Renal cortical epithelial cell (primary cell): ENCODE results near the gene TMEM185B. TPM values are rescaled to one million over a fixed set of nuclear protein-coding genes. Genes with fewer than 3 reads are reported as not detected.
A peak's percentile ranks its signal among the peaks of the same experiment; 100 is the strongest.
"Not testable (repeated sequence)": the region's sequence is repeated elsewhere in the genome, so short reads cannot be mapped to it uniquely, and the experiment has no call there.

Source experiments
- DNase-seq: peaks from one replicate; pipeline ENCODE4 v3.0.0-alpha.2; 2011; ENCODE audit warnings: low read depth
- total RNA-seq: library from RNA; depleted of rRNA; stranded (reverse); fragments of >200 nt; gene quantifications from 2 replicates; pipeline ENCODE4 v1.2.3, GENCODE V29; 2014

The TMEM185B gene
- total RNA-seq, 1 donor from 2014 or later = 54.2 TPM

DNA sequence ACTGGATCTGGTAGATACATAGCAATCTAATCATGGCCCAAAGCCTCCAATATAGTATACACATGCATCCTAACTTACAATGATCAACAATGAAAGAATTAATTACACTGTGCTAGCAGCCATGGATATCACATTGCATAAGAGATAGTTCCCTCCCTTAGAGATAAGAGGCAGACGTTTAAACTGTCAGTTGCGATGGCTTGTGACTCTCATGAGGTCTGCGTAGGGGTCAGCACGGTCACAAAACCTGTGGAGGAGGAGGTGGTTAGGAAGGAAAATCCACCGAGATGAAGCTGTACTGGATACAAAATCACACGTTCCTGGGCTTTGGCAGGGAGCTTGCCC, 28.7 kb upstream of the TMEM185B start:
- DNase-seq = no peak

DNA sequence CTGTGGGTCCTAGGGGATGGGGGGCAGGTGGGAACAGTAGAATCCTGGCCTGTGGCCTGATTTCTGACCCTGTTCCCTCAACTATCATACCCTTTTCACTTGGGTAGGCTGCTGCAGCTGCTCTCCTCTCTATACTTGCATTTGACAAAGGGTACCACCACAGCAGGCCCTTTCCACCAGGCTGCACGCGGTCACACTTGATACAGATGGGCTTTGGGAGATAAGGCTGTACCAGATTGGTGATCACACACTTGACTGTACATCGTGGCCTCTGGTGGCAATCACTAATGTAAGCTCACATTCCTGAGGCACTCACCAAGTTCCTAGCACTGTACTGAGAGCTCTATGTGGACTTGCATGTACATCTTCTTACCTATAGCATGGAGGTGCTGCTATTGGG, 27.9 kb upstream of the TMEM185B start:
- no peak for DNase-seq

DNA sequence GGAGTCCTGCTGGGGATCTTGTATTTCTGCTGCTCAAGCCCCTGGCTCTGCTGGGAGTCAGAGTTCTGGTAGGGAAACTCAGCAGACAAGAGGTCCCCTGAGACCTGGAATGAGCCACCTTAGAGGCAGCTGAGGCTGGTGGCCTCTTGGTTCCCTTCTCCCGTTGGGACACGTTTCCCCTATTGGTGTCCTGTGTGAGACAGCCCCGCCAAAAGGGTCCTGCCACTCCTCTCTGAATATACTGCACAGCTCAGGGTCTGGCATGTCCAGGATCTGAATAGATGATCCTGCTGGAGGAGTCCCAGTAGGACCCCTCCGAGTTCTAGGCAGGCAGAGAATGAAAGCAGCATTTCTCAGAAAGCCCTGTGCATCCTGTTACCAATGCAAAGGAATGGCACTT, 27.4 kb upstream of the TMEM185B start:
- no peak for DNase-seq

DNA sequence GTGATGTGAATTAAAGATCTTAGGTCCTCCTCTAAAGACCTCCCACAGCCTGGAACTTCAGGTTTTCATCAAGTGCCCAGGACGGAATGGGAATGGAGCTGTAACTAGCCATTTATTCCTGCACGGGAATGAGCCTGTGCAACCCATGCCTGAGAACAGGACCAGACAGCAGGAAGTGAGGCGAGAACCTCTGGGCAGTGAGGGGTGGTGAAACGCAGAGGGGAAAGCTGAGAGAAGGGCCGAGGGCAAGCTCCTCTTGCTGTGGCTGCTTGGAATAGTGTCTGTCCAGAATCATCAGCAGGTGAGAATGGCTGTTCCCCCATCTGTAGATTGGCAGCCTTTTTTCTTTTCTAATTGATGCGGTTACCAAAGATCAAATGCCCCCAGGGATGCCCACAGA, 24.7 kb upstream of the TMEM185B start:
- DNase-seq = no peak

DNA sequence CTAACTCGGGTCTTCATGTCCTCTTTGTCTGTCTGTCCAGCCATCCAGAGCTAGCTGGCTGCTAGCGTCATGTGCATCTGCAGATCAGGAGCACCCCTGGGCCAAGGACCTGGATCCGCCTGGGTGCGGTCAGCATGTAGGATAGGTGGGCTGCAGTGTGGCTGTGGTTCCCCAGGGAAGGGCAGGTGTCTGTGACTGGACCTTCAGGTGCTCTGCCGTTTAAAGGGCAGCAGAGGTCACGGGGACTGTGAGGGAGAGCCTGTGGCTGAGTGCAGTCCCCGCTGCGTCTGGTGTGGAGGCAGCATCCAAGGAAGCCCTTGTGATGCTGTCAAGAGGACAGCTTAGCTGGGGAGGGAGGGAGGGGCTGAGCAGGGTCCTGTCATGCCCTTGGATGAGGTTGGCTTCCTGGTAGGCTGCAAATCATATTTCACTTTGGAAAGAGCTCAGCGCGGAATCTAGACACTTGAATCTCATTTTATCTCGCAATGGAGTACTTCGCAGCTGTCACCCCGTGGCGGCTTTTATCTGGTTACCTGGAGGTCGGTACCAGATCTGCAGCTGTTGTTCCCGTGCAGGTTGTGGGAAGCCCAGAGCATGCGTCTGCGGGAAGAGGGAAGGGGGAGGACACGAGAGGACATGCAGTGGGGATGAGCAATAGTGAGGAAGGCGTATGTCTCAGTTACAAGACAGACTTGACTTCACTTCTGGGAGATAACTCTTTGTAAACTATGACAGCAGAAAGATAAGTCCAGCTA, 23.5 kb upstream of the TMEM185B start:
- DNase-seq = no peak

DNA sequence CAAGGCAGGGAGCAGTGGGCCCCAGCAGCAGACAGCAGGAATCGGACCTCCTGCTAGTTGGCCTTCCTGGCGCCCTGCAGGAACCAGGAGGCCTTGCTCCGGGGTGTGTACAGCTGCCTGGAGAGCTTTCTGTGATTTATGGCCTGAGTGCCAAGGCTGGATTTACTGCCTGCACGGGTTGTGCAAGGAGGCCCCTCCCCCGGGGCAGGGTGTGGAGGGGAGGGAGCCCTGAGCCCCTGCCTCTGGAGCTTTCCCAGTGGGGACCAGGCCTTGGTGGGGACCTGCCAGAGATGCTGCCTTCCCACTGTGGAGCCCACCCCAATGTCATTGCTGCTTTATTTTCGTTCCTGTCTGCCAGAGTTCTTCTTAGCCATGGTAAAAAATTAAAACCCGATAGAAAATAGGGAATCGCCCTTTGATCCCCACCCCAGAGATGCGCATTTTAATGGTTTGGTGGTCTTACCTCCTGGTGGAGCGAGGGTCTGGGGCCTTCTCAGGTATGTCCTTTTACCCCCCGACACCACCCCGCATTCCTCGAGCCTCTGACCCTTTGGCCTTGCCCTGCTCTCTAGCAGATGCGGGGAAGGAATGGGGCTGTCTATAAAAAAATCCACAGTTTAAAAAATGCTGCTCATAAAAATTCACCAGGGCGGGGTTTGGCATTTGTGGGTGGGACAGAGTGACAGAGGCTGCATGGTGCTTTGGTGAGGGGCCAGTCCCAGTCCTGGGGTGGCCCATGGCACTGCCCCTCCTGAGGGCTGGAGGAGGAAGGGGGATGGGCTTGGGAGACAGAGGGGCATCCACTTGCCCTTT, 22.5 kb upstream of the TMEM185B start:
- DNase-seq = peak; percentile 59

DNA sequence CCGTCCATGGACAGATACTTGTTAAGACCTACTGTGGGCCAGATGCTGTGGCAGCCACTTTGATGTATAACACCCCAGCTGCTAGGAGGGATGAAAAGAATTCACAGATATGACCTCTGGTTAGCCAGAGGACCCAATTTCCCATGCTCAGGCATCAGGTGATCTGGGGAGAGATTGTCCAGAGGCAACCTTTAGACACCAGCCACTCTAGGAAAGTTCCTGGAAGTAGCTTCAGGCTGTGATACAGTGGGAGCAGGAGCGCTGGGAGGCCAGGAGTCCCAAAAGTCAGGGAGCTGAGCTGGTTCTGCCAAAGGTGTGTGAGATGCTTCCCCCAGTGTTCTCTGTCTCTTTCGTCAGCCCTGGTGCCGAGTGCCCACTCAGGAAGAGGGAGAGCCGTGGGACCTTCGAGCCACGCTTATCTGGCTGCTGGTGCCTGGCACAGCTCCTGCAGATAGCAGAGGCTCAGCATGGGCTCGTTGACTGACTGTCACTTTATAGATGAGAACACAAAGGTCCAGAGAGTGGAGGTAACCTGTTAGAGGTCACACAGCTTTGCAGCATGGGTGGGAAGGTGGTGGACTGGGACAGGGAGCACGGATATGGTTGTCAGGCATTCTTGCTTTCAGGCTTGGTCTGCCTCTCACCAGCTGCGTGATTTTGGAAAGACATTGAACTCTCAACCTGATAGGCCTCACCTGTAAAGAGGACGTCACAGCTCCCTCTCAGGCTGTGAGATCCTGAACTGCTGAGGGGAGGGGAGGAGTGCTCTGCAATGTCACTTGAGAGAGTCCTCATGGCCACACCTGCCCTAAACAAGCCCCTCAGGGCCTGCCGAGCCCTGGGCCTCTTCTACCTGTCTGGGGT, 21.7 kb upstream of the TMEM185B start:
- no peak for DNase-seq

DNA sequence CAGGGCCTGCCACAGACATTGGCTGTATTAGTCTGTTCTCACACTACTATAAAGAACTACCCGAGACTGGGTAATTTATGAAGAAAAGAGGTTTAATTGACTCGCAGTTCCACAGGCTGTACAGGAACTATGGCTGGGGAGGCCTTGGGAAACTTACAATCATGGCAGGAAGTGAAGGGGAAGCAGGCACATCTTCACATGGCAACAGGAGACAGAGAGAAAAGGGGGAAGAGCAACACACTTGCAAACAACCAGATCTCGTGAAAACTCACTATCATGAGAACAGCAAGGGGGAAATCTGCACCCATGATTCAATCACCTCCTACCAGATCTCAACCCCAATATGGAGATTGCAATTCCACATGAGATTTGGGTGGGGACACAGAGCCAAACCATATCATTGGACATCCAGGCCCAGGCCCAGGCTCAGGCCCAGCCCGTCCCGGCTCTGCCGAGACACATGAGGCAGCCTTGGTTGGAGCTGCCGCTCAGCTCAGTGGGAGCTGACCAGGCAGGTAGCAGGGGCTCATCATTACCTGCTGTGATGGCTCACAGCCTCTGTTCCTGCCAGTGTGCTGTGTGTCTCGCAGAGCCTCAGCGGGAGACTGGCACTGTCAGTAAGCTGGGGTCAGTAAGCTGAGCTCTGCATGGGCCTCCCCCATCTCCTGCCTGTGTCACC, 20.8 kb upstream of the TMEM185B start:
- DNase-seq = no peak

DNA sequence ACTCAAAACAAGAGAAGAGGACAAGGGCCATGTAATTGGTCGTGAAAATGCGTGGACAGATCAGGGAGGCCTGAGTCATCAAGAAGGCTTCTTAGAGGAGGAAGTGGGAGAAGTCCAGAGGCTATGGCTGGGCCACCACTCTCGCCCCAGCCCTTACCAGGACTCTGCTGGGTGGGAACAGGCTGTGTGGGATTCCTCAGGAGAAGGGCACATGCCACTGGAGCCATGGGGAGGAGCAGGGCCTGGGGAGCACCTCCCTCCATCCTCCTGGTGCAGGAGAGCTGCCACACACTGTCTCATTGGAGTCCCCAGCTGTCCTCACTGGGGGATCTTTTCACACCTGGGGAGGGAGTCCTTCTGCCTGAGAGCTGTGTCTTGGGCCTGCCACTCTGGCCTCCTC, 20.0 kb upstream of the TMEM185B start:
- DNase-seq = peak; percentile 75

DNA sequence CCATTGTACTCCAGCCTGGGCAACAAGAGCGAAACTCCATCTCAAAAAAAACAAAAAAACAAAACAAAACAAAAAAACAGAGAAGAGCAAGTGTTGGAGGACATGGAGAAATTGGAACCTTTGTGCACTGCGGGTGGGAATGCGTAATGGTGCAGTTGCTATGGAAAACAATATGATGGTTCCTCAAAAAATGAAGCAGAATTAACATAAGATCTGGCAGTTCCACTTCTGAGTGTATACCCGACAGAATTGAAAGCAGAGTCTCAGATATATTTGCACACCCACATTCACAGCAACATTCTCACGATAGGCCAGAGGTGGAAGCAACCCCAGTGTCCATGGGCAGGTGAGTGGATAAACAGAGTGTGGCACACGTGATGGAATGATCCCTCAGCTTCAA, 18.5 kb upstream of the TMEM185B start:
- DNase-seq = no peak

DNA sequence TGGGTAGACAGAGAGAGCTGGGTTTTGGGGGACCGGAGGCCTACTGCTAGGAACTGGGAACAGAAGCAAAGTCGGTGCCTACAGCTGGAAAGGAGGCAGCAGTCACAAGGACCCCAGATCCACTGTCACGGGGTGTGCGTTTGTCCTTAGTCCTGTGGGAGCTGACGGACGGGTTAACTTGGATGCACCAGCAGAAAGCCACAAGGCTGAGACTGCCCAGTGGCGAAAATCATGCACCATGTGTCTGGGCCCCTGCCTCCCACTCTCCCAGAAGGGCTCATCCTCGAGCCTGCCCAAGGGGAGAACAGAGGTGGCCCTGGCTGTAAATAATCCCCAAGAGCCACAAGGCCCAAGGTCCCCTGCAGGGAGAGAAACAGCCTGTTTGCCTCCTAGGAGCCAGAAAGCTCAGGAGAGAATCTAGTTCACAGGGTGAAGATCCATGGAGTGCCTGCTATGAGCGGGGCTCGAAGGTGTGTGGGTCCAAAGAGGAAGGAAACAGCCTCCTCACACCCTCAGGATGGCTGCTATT, 17.8 kb upstream of the TMEM185B start:
- no peak for DNase-seq

DNA sequence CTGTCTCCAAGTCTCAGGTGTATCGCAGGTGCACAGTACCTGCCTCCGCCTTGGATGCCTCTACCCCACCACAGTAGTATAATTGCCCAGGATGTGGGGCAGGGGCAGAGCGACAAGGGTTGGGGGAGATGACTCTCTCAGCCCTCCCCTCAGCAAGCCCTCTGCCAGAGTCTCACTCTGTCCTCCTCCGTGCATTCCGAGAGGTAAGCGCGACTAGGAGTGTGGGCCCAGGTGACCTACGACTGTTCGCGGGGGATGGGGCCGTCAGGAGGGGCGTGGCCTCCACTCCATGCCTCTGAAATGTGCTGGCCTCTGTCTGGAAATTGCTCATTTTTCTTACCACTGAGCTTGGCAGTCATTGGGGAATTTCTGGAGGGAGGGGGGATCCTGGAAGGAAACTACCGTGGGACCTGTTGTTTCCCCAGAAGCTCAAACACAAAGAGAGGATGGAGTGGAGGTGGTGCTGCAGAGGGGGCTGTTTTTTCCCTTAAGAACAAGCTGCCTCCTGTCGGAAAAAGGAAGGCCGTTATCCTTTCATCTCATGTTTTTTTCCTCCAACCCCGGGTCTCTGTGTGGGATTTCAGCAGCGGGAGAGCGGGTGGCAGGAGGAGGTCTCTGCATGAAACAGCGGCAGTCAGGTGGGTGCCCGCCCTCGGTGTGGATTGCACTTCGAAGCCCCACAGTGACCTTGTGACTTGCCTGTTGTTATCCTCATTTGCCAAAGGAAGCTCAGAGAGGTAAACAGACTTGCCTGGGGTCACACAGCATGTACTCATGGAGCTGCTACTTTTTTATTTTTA, 16.5 kb upstream of the TMEM185B start:
- DNase-seq = peak; percentile 89

DNA sequence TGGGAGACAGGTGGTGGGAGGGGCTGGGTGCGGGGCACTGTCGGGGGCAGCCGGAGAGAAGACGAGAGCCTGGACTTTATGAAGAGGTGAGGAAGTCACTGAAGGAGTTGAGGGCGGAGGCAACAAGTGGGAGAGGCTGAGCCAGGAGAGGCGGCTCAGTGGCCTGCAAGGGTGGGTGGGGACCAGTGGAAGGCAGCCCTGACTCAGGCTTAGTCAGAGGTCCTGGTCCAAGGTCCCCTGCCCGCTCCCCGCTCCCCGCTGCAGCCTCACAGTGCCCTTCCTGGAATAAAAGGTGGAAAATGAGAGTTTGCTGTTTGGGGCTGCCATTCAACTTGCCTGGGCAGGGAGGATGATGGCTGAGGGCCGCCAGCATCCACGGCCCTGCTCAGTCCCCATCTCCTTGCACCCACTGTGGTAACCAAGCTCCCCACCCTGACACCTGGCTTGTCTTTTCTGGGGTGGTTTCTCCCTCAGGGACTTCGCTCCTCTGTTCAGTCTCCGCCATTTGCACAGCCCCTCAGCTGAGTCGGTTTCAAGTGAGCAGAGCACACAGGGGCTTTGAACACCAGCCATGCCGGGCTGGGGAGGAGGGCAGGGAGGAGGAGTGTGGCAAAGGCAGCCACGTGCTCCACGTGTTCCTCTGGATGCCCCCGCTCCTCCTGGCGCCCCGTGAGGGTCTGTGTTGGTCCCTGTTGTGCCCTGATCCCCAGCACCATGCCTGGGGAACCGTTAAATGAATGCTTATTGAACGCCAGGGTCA, 15.7 kb upstream of the TMEM185B start:
- peak; percentile 86 for DNase-seq

DNA sequence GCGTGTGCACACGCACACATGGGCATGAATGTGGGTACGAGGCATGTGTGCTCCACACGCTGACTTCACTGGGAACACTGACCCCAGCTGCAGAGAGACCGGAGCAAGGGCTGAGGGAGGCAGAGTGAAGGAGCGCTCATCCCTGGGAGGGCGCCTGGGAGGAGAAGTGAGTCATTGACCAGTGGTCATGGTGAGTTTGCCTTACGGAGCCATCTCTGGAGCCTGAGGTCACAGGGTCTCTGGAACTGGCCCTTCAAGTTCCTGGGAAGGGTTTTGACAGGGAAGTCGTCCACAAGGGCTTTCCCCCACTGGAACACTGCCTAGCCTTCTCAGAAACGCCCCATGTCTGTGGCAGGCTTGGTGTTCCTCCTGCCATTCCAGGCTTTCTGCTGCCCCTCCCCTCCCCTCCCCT, 14.3 kb upstream of the TMEM185B start:
- peak; percentile 89 for DNase-seq

DNA sequence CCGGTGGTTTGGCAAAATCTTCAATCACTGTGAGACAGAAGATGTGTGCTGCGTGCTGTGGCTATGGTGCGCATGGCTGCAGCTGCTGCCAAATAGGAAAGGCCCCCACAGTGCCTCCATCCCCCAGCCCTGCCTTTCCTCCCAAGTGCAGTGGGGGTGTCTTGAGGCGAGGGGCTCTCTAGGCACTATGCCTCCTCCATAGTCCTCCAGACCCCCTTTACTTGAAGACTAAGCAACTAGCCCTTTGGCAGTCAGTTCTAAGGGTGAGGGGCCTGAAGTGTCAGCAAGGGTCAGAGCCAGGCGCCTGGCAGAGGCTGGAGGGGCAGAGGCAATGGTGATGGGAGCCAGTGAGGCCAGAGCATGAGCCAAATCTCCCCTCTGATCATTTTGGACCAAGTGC, 13.6 kb upstream of the TMEM185B start:
- no peak for DNase-seq

DNA sequence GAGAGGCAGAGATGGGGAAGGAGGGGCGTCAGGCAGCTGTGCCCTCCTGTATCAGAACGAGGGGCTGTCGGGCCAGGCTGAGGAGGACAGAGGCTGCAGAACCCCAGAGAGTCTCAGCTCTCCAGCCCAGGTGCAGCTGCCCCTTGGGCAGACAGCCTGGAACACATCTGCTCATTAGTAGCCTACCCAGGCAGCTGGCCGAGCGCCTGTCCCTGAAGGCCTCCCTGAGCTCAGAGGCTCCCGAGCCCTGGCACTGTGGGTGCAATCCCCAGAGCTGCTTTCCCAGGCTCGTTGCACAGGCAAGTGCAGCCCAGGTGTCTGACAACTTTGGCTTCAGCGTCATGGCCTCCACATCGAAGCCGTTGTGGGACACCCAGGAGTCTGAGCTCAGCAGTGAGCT, 13.1 kb upstream of the TMEM185B start:
- DNase-seq = no peak

DNA sequence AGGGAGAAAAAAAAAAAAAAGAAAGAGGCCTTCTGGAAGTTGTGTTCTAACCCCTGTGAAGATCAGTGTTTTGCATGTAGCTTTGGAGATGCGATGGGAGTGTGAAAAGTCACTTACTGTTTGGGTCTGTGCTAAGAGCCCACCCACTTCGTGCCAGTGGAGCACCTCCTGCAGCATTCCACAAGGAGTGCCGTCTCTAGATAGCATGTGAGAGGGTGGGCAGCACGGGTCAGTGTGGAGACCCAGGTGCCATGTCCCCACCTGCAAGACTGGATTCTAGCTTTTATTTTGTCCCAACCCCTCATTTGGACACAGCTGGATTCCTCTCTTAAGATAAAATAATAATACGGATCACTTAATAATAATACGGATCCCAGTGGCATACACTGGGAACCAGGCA, 12.5 kb upstream of the TMEM185B start:
- DNase-seq = no peak

DNA sequence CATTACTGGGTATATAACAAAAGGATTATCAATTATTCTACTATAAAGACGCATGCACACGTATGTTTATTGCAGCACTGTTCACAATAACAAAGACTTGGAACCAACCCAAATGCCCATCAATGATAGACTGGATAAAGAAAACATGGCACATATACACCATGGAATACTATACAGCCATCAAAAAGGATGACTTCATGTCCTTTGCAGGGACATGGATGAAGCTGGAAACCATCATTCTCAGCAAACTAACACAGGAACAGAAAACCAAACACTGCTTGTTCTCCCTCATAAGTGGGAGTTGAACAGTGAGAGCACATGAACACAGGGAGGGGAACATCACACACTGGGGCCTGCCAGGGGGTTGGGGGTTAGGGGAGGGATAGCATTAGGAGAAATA, 12.0 kb upstream of the TMEM185B start:
- not testable (repeated sequence) for DNase-seq

DNA sequence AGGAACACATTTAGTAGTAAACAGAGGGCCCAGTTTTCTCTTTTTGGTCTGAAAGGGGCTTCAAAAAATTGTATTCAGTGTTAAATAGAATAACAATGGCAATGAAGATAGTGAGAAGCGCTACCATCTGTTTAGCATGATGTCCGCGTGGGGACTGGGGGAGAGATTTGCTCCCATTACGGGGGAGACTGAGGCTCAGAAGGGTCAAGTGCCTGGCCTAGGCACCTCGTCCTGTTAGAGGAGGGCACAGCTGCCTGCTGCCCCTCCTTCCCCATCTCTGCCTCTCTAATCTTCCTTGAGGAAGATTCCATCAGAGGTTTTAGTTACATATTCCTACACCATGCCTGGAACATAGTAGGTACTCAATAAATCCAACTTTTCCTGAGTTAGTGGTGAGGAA, 10.1 kb upstream of the TMEM185B start:
- DNase-seq = no peak
